GF-D8 (cell line): ENCODE measurements around the gene CYB5RL.
"Not testable (repeated sequence)": the region's sequence is repeated elsewhere in the genome, so short reads cannot be mapped to it uniquely, and the experiment has no call there.

Experiments
- DNase-seq: peaks from one replicate; lab custom pipeline; 2025; lab: John Stamatoyannopoulos, UW

CYB5RL gene

DNA sequence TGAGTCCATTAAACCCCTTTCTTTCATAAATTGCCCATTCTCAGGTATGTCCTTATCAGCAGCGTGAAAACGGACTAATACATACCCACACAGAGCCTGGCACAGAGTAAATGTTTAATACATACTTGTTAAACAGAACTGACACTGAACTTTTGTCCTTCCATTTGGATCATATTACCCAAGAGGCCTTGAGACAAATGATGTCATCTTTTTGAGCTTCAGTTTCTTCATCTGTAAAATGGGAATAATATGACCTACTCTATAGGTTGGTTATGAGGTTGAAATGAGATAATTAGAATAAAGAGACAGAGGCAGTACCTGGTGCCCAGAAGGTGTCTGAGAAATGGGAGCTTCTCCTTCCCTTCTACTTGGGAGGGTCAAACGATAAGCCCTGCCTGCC, 13.8 kb downstream of the CYB5RL start:
- no peak for DNase-seq

DNA sequence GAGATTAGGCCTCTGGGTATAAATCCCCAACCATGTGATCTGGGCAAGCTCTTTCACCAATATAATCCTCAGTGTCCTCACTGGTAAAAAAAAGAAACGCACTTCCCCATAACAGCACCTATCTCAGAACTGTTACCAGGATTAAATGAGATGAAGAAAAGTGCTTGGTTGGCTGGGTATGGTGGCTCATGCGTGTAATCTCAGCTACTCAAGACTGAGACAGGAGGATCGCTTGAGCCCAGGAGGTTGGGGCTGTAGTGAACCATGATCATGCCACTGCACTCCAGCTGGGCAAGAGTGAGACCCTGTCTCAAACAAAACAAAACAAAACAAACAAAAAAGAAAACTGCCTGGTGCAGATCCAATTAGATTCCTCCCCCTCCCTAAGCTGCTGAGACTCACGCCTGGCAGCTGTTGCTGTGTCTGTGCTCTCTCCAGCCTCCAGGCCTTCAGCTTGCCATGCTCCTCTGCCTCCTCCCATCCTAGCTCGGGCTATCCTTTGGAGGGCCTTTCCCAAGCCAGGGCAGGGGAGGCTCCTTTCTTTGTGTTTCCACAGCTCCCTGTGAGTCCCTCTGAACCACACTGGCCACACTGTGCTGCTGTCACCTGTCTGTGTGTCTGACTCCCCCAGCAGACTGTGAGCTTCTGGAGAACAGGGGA, 19.0 kb downstream of the CYB5RL start:
- DNase-seq = no peak

DNA sequence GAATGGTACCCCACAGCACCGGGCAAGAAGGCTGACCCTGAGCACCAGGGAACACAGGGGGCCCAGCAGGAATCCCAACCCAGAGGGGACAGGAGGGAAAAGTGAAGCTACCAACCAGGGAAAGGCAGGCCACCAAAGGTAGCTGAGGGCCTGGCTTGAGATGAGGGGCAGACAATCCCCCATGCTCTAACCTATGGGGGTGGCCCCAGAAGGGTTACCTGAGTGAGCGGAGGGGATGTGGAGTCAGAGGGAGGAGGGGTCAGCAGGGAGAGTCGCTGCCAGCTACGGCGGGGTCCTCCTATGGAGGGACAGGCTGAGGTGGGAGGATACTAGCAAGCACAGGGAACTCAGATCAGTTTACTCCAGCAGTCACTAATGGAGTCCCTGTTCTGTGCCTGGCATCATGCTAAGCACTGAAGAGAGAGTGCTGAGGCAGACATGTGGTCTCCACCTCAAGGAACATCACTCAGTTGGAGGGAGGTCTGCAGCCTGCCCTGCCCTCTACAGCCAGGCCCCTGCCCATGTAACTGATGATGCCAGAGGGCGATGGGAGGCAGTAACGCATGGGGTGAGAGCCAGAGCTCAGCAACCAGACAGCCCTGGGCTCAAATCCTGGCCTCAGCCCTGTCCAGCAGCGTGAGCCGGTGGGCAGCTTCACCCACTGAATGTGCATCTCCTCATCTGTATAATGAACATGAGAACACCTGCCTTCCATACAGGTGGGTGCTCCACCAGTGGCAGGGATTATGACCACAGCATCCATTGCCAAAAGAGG, 21.3 kb downstream of the CYB5RL start:
- no peak for DNase-seq

DNA sequence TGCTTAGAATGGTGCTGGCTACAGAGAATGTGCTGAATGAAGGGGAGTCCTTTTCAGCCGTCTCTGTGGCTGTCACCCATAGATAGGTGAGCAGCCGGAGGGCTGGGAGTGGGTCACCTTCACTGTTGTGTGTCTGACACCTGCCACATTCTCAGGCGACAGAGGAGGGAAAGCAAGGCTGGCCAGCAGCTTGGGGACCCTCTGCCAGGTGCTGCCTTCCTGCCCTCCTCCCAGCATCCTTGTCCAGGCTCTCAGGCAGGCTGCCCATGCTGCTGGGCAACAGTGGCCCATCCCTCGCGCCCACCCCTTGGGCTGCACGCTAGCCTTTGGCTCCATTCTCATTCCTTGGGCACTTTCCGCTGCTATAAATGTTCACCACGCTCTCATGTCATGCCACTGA, 22.1 kb downstream of the CYB5RL start:
- DNase-seq = no peak

DNA sequence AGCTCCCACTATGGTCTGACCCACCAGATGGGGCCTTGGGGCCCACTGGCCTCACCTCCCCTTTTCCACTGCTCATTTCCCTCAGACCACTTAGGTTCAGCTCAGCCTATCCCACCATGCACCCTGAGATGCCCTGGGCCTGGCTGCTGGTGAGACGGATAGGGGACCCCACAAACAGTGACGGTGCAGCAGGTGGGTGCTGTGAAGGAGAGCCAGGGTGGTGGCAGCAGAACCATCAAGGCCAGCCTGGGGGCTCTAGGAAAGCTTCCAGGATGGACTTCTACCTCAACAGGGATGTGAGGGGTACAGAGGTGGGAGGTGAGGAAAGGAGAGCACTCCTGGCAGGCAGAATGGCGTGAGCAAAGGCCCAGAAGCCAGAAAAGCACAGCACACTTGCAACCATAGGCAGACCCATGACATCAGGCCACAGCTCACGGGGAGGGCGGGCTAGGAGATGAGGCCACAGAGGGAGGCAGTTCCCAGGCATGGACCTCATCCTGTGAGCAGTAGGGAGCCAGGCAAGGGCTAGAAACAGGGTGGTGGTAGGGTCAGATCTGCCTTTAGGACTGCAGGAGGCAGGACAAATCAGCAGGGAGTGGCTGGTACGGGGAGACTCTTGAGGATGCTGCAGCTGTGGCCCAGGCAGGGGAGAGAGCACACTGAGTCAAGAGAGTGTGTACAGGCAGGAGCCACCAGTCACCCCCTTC, 23.1 kb downstream of the CYB5RL start:
- DNase-seq = no peak

DNA sequence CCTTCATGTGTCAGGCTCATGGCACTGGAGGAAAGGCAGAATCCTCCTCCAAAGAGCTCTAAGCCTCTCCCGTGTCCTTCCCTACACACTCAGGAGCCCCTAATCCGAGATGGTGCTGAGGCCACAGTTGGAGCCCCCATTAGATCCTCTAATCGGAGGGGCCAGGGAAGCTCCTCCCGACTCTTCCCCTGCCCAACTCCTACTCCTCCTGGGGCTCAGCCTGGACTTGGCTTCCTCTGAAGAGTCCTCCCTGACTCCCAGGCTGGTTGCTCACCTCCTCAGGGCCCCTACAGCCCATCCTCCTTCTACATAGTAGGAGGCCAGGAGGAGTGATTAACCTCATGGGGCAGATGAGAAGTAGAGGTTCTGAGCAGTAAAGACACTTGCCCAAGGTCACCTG, 25.7 kb downstream of the CYB5RL start:
- no peak for DNase-seq

DNA sequence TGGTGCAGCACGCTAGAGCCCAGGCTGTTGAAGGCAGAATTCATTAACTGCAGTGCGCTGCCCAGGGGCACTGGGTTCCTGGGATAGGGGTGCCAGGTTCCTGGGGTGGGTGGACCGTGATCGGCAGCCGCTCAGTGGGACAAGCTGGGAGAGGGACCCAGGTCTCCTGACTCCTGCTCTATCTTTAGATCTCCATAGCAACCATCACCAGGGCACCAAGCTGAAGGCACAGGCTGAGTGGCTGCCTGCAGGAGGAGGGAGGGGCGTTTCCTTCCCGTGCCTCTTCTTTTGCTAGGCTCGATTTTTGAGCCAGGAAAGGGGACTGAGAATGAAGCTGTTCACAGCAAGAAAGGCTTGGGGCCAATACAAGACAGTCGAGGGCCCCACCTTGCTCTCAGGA, 26.1 kb downstream of the CYB5RL start:
- no peak for DNase-seq

DNA sequence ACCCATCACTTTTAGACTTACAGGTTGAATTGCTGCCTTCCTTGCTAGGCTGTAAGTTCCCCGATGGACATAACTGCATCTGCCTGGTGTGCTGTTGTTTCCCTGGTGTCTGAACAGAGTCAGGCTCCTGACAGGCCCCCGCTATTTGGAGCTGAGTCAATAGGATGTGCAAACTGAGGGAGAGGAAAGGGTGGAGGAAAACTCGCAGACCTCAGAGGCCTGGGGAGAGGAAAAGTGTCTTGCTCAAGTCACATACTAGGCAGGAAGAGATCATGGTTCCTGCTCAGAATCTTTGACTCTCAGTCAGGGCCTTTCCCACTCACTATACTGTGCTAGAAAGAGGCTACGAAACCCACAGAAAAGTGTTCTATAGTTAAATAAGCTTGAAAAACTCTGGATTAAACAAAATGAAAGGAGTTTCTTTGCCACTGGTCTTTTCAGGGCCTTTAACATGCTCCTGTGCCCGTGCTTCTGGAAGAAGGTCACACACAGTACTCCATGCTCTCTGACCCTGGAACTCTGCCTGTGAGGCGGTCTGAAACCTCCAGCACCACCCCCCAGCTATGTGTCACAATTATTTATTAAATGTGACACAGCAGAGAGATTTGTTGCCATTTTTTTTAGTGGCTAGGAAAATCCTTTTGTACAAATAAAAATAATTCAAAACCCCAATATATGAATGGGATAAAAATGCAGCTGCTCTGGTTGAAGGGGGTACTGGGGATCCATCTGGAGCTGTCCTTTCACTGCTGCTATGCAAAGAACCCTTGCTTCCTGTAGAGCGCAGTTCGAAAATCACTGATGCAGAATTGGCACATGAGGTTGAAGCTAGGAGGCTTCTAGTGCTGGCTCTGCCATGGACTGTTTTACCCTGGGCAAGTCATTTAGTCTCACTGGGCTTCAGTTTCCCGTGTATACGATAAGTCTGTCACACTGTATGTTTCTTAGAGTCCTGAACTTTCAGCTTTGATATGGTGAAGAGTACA, 26.9 kb downstream of the CYB5RL start:
- DNase-seq = no peak

DNA sequence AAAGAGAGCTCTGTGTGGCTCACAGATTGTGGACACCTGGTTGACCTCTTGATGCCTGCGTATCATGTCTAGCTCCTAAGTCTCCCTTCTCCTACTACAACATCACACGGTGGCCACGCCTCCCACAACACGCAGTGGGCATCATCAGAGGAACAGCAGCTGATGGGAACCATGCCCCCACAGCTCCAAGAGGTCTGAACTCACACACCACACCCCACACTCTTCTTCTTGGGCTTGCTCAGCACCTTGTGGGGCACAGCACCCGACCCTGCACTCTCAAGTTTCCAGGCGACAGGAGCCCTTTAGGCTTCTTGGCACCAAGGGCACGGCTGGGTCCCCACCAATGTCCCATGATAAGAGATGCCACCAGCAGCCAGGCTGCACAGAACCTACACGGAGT, 28.2 kb downstream of the CYB5RL start:
- DNase-seq = no peak

DNA sequence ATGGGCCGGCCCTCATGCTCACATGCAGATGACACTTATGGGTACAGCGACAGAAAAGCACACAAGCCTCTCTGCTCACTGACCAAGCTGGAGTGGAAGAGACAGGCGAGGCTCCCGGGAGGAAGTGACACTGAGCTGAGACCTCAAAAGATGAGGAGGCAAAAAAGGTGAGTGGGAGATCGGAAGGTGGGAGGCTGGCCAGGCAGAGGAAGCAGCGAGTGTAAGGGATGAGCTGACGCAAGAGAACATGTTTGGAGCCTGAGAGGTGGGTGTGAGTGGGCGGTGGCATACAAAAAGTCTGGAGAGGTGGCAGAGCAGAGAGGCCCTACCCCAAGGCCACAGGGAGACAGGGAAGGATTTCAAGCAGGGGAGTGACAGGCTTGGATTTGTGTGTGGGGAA, 28.8 kb downstream of the CYB5RL start:
- DNase-seq = no peak

DNA sequence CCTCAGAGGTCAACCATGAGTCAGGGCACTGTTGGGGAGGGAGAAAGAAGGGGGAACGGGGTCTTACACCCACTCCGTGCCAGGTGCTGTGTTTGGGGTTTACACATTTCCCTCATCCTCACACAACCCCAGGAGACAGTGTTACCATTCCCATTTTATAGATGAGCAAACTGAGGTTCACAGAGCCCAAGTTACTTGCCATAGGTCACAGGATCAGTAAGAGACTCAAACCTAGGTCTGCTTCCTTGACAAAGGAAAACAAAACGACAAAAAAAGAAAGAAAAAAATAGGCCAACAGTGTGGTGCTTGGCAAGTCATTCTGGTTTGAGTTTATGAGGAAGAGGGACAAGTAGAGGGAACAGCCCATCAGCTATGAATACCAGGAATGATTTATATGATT, 30.8 kb downstream of the CYB5RL start:
- DNase-seq = no peak

DNA sequence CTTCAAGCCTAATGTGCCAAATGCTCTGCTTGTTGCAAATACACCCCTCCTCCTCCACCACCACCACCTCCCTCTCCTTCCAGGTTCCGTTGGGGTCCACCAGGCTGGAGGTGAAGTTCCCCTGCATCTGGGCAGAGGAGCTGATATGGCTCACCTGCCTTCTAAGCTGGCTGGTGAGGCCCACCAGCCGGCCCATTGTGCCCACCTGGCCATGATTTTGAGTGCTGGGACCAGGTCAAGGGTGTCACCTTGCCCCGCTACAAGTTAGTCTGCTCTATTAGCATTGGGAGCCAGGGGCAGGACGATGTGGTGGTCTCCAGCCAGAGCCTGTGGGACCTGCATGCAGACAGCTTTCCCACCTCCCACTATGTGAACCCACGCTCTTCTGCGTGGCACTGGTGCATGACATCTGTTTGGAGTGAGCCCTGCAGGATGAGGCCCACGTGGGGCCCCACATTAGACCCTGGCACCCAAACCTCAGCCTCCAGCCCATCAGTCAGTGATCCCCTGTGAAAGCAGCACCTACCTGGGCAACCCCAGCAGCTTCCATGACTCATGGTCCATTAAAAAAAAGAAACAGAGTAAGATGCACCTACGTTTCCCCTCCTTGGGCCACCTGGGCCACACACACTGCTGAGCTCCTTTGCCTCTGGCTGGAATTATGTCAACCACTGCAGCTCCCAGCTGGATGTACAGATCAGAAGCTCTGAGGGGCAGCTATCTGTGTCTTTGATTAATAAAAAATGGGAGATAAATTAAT, 31.4 kb downstream of the CYB5RL start:
- no peak for DNase-seq

DNA sequence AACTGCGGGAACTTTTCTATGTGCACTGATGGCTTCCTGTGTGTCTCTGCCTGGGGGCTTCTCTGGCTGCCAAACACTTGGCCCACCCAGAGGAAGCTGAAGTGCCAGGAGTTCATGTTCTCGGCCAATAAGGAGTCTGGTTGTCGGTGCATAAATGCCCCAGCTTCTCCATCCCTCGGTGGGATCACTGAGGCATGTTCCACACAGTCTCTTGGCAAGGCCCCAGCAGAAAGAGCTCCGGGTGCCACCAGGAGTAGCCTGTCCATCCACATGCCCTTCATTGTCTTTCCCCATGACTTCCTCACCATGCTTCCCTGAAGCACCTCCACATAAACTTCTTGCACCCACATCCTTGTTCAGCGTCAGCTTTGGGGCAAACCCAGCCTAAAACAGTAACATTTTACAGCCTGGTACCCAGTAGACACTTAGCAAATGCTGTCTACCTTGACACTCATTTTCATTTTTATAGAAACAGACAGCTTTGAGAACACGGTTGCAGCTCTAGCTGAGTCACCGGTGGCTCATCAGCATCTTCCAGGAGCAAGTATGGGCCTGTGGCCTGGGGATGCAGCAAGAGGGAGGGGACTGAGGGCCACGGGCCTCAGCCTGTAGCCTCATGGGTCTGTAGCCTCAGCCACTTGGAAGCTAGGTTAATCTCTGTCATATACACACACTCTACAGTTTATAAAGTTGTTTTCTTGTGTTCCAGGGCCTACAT, 32.2 kb downstream of the CYB5RL start:
- no peak for DNase-seq

DNA sequence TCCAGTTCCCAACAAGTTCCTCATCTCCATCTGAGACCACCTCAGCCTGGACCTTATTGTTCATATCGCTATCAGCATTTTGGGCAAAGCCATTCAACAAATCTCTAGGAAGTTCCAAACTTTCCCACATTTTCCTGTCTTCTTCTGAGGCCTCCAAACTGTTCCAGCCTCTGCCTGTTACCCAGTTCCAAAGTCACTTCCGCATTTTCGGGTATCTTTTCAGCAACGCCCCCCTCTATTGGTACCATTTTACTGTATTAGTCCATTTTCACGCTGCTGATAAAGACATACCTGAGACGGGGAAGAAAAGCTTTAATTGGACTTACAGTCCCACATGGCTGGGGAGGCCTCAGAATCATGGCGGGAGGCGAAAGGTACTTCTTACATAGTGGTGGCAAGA, 33.5 kb downstream of the CYB5RL start:
- not testable (repeated sequence) for DNase-seq

DNA sequence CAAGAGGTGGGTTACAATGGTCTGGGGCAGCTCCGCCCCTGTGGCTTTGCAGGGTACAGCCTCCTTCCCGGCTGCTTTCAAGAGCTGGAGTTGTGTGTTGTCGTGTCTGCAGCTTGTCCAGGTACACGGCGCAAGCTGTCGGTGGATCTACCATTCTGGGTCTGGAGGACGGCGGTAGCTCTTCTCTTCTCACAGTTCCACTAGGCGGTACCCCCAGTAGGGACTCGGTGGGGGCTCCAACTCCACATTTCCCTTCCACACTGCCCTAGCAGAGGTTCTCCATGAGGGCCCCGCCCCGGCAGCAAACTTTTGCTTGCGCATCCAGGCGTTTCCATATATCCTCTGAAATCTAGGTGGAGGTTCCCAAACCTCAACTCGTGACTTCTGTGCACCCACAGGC, 34.7 kb downstream of the CYB5RL start:
- DNase-seq = no peak

DNA sequence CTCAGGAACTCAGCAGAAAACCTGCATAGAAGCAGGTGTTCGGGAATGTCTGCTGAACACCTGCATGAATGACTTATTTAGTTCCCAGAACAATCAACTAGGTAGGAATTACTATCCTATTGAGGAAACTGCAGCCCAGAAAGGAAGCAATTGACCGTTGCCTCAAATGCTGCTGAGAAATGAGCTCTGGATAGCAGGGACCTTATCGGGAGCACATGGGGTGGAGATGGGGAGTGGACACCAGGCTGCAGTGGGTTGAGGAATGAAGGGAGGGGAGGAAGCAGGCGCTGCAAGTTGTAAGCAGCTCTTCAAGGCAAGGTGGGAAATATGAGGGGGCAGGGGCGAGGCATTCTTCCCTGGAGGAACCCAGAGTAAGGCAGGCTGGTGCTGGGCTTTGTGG, 36.3 kb downstream of the CYB5RL start:
- no peak for DNase-seq

DNA sequence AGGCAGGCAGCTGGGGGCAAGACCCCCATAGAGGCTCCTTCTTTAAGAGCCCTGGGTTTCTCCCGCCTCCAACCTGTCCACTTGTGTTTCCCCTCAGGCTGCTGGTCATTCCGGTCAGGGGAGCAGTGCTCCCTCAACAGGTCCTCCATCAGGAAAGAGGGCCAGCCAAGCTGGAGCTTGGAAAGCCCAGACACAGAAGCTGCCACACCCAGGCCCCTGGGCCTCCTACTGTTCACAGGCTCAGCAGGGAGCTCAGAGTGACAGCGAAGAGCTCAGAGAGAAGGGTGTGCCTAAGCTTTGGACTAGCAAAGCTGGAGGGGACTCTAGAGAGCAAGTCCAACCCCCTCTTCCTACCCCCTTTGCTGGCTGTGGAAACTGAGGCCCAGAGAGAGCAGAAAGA, 36.8 kb downstream of the CYB5RL start:
- no peak for DNase-seq

DNA sequence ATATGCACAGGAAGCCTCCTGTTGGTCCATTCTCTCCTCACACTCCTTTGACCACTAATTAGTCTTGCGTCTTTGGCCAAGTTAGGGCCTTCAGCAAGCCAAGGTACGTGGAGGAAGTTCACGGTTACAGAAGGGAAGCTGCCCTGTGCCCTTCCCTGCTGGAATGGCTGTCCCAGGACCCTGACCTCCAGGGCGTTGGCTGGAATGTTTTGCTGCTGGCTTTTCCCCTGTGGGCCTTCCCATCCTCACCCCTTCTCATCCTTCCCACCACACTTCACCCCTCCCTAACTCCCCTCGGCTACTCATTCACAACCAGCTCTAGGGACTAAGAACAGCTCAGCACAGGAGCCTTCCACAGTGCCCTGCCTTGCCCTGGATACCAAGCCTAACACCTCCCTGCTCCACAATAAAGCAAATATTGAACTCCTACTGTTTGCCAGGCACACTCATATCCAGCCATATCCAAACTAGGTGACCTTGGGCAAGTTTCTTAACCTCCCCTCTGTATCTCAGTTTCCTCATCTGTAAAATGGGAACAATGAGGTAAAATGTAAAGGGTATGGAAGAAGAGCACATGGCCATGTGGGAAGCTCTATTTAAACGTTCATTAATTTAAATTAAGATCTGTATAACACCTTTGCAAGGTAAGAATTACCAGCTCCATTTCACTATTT, 38.2 kb downstream of the CYB5RL start:
- no peak for DNase-seq

DNA sequence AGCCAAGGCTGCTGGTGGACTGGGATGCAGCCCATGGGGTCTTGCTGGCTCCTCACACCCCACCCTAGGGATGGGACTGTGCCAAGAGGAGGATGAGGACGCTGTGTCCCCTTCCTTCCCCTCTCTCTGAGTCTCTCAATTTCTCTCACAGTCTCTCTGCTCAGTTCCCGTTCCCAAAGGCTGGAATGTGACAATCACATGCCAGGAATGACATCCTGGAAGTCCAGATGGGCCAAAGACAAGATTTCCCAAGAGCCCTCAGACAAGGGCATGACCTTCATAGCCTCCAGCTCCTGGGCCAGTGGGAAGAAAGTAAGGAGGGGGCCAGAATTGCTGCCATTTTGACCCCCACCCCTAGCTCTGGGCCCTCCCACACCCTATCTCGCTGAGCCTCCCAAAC, 39.5 kb downstream of the CYB5RL start:
- DNase-seq = no peak

DNA sequence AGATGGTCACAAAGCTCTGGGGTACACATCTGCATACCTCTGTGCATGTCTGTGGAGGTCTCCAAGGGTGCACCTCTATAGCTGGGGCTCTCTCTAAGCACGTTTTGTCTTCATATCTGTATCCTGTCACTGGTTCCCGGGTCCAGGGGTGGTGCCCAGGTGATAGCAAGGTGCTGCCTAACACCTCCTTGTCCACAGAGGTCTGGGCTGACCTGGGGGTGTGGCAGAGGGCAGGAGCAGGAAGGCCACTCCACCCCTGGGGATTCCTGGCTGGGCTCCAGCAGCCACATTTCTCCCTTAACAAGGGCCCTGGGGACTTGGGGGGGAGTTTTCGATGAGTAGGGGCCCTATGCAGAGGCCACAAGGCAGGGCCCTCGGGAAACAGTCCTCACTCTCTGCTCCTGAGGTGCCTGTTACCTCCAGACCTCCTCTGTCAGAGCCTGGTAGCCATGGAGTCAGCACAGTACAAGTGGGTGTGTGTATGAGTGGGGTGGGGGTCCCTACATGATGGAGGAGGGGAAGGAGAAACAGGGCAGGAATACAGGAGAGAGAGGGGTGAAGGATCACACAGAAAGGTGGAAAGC, 40.0 kb downstream of the CYB5RL start:
- DNase-seq = no peak
